HCT116 (cell line): Measurements from ENCODE around the gene PF4V1. TPM values are rescaled to one million over a fixed set of nuclear protein-coding genes. Genes with fewer than 3 reads are reported as not detected.

Source experiments
- ATAC-seq: fragments of 200-7000 bp; cut with Tn5 transposase; 2 replicates; pipeline ENCODE4 v1.9.1; 2020; ENCODE audit warnings: mild to moderate bottlenecking, moderate library complexity
- Bru-seq: library from RNA; stranded (reverse); fragments of 400-500 nt; gene quantifications from one replicate; lab custom pipeline; 2021; lab: Mats Ljungman, UMichigan
- BruChase-seq, 2 experiments: library from RNA; stranded (reverse); fragments of 400-500 nt; gene quantifications; one replicate each; lab custom pipeline; 2021; lab: Mats Ljungman, UMichigan
- BruUV-seq: library from RNA; stranded (reverse); fragments of 400-500 nt; replicated peaks from 2 replicates; lab custom pipeline; 2021; lab: Mats Ljungman, UMichigan
- CTCF ChIA-PET: fragments of 300-600 bp; sonication (Branson Sonifier 250); formaldehyde crosslinking; loops from one replicate; lab custom pipeline; 2021; ENCODE audit warnings: antibody characterized with exemption; lab: Charles Lee
- POLR2A ChIA-PET: fragments of 300-600, 350-600 bp; sonication (Branson Sonifier 250); formaldehyde crosslinking; loops from one replicate; lab custom pipeline; 2021; ENCODE audit warnings: antibody characterized with exemption; lab: Charles Lee
- RAD21 ChIA-PET, 2 experiments: fragments of 300-600 bp; sonication (Branson Sonifier 250); formaldehyde crosslinking; loops; one replicate each; lab custom pipeline; 2023; ENCODE audit warnings: low total read pairs in 2 of 2; ENCODE audit not compliant: uncharacterized antibody in 2 of 2, unreplicated experiment in 2 of 2, low non-redundant PET in 1 of 2; lab: Charles Lee
- DNase-seq: peaks from one replicate; pipeline ENCODE4 v3.0.0-alpha.2; 2010; ENCODE audit warnings: low read depth, low spot score
- H2AFZ ChIP-seq: fragments of 200-600 bp; shearing (Covaris generic), sonication (generic); 2 replicates; pipeline ENCODE4 v1.6.1; 2017; ENCODE audit warnings: low read depth, mixed run types, mixed read lengths, antibody characterized with exemption, low read length; ENCODE audit not compliant: poor library complexity, severe bottlenecking
- H3K27ac ChIP-seq: 2 replicates; pipeline ENCODE4 v1.5.1; 2012; ENCODE audit warnings: low read depth, low read length
- H3K27me3 ChIP-seq: fragments of 200-600 bp; sonication (generic); 2 replicates; pipeline ENCODE4 v1.6.1; 2016; ENCODE audit warnings: mixed run types, low read length, mixed read lengths; ENCODE audit not compliant: insufficient read depth
- H3K36me3 ChIP-seq, 2 experiments: fragments of 200-500 bp in 1 of 2; fragments of 200-600 bp in 1 of 2; sonication (Bioruptor generic) in 1 of 2; sonication (generic) in 1 of 2; 2 replicates each; pipeline versions ENCODE4 v1.5.1 to v1.6.1; 2014 to 2016; ENCODE audit warnings: low read length in 2 of 2, inconsistent platforms in 1 of 2, mixed read lengths in 1 of 2, mixed run types in 1 of 2; ENCODE audit not compliant: insufficient read depth in 2 of 2, control insufficient read depth in 1 of 2
- H3K4me1 ChIP-seq, 2 experiments: fragments of 200-600 bp in 1 of 2; sonication (generic) in 1 of 2; 2 replicates each; pipeline versions ENCODE4 v1.5.1 to v1.6.1; 2012 to 2017; ENCODE audit warnings: low read length in 2 of 2, inconsistent platforms in 1 of 2, mild to moderate bottlenecking in 1 of 2, mixed read lengths in 1 of 2, mixed run types in 1 of 2, moderate library complexity in 1 of 2; ENCODE audit not compliant: insufficient read depth in 2 of 2, control insufficient read depth in 1 of 2
- H3K4me2 ChIP-seq: fragments of 200-600 bp; sonication (generic); 2 replicates; pipeline ENCODE4 v1.6.1; 2017; ENCODE audit warnings: mixed run types, low read length, mixed read lengths
- H3K4me3 ChIP-seq, 2 experiments: fragments of 200-600 bp in 1 of 2; sonication (generic) in 1 of 2; replicated peaks in 1 of 2; 2 replicates each; pipeline ENCODE4 v1.5.1; 2011 to 2016; ENCODE audit warnings: low read length in 2 of 2, control low read depth in 1 of 2, low read depth in 1 of 2, mild to moderate bottlenecking in 1 of 2, mixed read lengths in 1 of 2, mixed run types in 1 of 2
- H3K79me2 ChIP-seq: fragments of 200-600 bp; sonication (generic); 2 replicates; pipeline ENCODE4 v1.6.1; 2017; ENCODE audit warnings: mild to moderate bottlenecking, mixed run types, low read length, moderate library complexity, mixed read lengths; ENCODE audit not compliant: insufficient read depth
- H3K9ac ChIP-seq: fragments of 200-600 bp; sonication (generic); 2 replicates; pipeline ENCODE4 v1.6.1; 2016; ENCODE audit warnings: low read length, mixed read lengths
- H3K9me2 ChIP-seq: fragments of 200-600 bp; sonication (generic), shearing (Covaris generic); 2 replicates; pipeline ENCODE4 v1.6.1; 2017; ENCODE audit warnings: mixed run types, mild to moderate bottlenecking, moderate library complexity; ENCODE audit not compliant: insufficient read depth
- H3K9me3 ChIP-seq, 2 experiments: fragments of 200-500 bp in 1 of 2; fragments of 200-600 bp in 1 of 2; sonication (Bioruptor generic) in 1 of 2; sonication (generic) in 1 of 2; 2 replicates each; pipeline ENCODE4 v1.6.1; 2014 to 2017; ENCODE audit warnings: low read length in 2 of 2, mixed read lengths in 2 of 2, inconsistent platforms in 1 of 2, low read depth in 1 of 2, mild to moderate bottlenecking in 1 of 2, mixed run types in 1 of 2, moderate library complexity in 1 of 2; ENCODE audit not compliant: control insufficient read depth in 1 of 2, insufficient read depth in 1 of 2
- H4K20me1 ChIP-seq: fragments of 200-600 bp; sonication (generic), shearing (Covaris generic); 2 replicates; pipeline ENCODE4 v1.6.1; 2017; ENCODE audit warnings: mixed run types, mild to moderate bottlenecking, moderate library complexity; ENCODE audit not compliant: insufficient read depth
- ATF3 ChIP-seq: IDR thresholded peaks from 2 replicates; pipeline ENCODE4 v1.6.1; 2012
- CEBPB ChIP-seq: IDR thresholded peaks from 2 replicates; pipeline ENCODE4 v1.6.1; 2012; ENCODE audit warnings: low read depth
- EGR1 ChIP-seq: IDR thresholded peaks from 2 replicates; pipeline ENCODE4 v1.6.1; 2012; ENCODE audit warnings: low read depth
- ELF1 ChIP-seq: IDR thresholded peaks from 2 replicates; pipeline ENCODE4 v1.6.1; 2012; ENCODE audit warnings: low read depth, borderline replicate concordance
- EZH2 ChIP-seq: fragments of 200-600 bp; sonication (generic); IDR thresholded peaks from 2 replicates; pipeline ENCODE4 v1.6.1; 2017; ENCODE audit warnings: antibody characterized with exemption, mixed run types
- EZH2phosphoT487 ChIP-seq: fragments of 200-600 bp; IDR thresholded peaks from 2 replicates; pipeline ENCODE4 v1.6.1; 2018; ENCODE audit warnings: antibody characterized with exemption, borderline replicate concordance
- POLR2AphosphoS5 ChIP-seq: IDR thresholded peaks from 2 replicates; pipeline ENCODE4 v1.6.1; 2011; ENCODE audit warnings: mild to moderate bottlenecking, low read depth, low read length, moderate library complexity
- SIN3A ChIP-seq: IDR thresholded peaks from 2 replicates; pipeline ENCODE4 v1.6.1; 2012; ENCODE audit warnings: low read depth
- SP1 ChIP-seq: IDR thresholded peaks from 2 replicates; pipeline ENCODE4 v1.6.1; 2012; ENCODE audit warnings: low read depth
- TCF7L2 ChIP-seq: IDR thresholded peaks from 2 replicates; pipeline ENCODE4 v1.7.0; 2011; ENCODE audit warnings: borderline replicate concordance, inconsistent platforms; ENCODE audit not compliant: insufficient read depth, insufficient read length; ENCODE audit errors: extremely low read depth
- YY1 ChIP-seq: IDR thresholded peaks from 2 replicates; pipeline ENCODE4 v1.6.1; 2011; ENCODE audit warnings: low read length, low read depth, moderate library complexity, mild to moderate bottlenecking; ENCODE audit not compliant: insufficient replicate concordance; ENCODE audit errors: extremely low read depth
- ZFX ChIP-seq: fragments of 450-650 bp; IDR thresholded peaks from 2 replicates; pipeline ENCODE4 v1.6.1; 2017
- ZNF274 ChIP-seq: fragments of 200-500 bp; sonication (Bioruptor generic); IDR thresholded peaks from 2 replicates; pipeline ENCODE4 v1.6.1; 2014; ENCODE audit warnings: mild to moderate bottlenecking, low read depth, low read length, inconsistent platforms
- intact Hi-C: fragments of 100-400 bp; cut with micrococcal nuclease; formaldehyde crosslinking; loops from 2 replicates; pipeline ENCODE4 v1.10.0; 2022
- long read RNA-seq: library from polyadenylated mRNA; unstranded; transcript quantifications from one replicate; pipeline ENCODE4 v2.0.0, GENCODE V29; 2021; ENCODE audit not compliant: unreplicated experiment
- polyA plus RNA-seq: library from polyadenylated mRNA; unstranded; fragments of >200 nt; gene quantifications from 2 replicates; pipeline ENCODE4 v1.2.1, GENCODE V29; 2012; ENCODE audit warnings: missing spikeins
- total RNA-seq: library from RNA; stranded (reverse); gene quantifications from one replicate; pipeline ENCODE4 v1.2.1, GENCODE V29; 2021; ENCODE audit not compliant: unreplicated experiment
- TF ChIP-seq, protein P1 (sequence below): IDR thresholded peaks from 2 replicates; pipeline ENCODE4 v1.6.1; 2011; ENCODE audit warnings: mild to moderate bottlenecking, low read length, moderate library complexity; ENCODE audit not compliant: insufficient replicate concordance; ENCODE audit errors: extremely low read depth
- TF ChIP-seq, protein P2 (sequence below): IDR thresholded peaks from 2 replicates; pipeline ENCODE4 v1.6.1; 2012; ENCODE audit warnings: low read depth

Gene PF4V1
- total RNA-seq (not detected), Bru-seq, nascent RNA (not detected), BruChase-seq, experiment 1, labeled RNA remaining after a 6-hour chase (not detected), BruChase-seq, experiment 2, labeled RNA remaining after a 2-hour chase (not detected)
- not detected in 2 replicates for polyA plus RNA-seq
- long read RNA-seq: 0 reads

GRCh38 chr4:73853246-73853704 is at the start of gene PF4V1:
TSS of gene PF4V1 (plus strand) at chr4:73853296. CDS start at chr4:73853363, 67 bp downstream.
- H3K9ac ChIP-seq: no peak within 1 kb of the TSS

More at GRCh38 chr4:73853246-73853704, at the start of gene PF4V1:
- no peaks in the 10 kb centered on the region for H3K36me3 ChIP-seq
- no peaks in the 10 kb centered on the region for H3K9me3 ChIP-seq
- RAD21 ChIA-PET: no interaction called here
- H3K4me3 ChIP-seq: no peak within 1 kb of the TSS
- TF ChIP-seq EZH2phosphoT487 (no peak), TCF7L2 (no peak), EGR1 (no peak), EZH2 (no peak), SIN3A (no peak), POLR2AphosphoS5 (no peak), ATF3 (no peak), ELF1 (no peak), YY1 (no peak), CEBPB (no peak), SP1 (no peak), ZNF274 (no peak), ZFX (no peak)
- TF ChIP-seq, protein P1, sequence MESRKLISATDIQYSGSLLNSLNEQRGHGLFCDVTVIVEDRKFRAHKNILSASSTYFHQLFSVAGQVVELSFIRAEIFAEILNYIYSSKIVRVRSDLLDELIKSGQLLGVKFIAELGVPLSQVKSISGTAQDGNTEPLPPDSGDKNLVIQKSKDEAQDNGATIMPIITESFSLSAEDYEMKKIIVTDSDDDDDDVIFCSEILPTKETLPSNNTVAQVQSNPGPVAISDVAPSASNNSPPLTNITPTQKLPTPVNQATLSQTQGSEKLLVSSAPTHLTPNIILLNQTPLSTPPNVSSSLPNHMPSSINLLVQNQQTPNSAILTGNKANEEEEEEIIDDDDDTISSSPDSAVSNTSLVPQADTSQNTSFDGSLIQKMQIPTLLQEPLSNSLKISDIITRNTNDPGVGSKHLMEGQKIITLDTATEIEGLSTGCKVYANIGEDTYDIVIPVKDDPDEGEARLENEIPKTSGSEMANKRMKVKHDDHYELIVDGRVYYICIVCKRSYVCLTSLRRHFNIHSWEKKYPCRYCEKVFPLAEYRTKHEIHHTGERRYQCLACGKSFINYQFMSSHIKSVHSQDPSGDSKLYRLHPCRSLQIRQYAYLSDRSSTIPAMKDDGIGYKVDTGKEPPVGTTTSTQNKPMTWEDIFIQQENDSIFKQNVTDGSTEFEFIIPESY: no peak
- TF ChIP-seq, protein P2, sequence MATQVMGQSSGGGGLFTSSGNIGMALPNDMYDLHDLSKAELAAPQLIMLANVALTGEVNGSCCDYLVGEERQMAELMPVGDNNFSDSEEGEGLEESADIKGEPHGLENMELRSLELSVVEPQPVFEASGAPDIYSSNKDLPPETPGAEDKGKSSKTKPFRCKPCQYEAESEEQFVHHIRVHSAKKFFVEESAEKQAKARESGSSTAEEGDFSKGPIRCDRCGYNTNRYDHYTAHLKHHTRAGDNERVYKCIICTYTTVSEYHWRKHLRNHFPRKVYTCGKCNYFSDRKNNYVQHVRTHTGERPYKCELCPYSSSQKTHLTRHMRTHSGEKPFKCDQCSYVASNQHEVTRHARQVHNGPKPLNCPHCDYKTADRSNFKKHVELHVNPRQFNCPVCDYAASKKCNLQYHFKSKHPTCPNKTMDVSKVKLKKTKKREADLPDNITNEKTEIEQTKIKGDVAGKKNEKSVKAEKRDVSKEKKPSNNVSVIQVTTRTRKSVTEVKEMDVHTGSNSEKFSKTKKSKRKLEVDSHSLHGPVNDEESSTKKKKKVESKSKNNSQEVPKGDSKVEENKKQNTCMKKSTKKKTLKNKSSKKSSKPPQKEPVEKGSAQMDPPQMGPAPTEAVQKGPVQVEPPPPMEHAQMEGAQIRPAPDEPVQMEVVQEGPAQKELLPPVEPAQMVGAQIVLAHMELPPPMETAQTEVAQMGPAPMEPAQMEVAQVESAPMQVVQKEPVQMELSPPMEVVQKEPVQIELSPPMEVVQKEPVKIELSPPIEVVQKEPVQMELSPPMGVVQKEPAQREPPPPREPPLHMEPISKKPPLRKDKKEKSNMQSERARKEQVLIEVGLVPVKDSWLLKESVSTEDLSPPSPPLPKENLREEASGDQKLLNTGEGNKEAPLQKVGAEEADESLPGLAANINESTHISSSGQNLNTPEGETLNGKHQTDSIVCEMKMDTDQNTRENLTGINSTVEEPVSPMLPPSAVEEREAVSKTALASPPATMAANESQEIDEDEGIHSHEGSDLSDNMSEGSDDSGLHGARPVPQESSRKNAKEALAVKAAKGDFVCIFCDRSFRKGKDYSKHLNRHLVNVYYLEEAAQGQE: no peak
- no peaks in the 10 kb centered on the region for H3K79me2 ChIP-seq
- no peak within 1 kb of the TSS for H3K27ac ChIP-seq
- no peak for ATAC-seq
- POLR2A ChIA-PET: no interaction called here
- no peak for DNase-seq
- no peak within 1 kb of the TSS for H2AFZ ChIP-seq
- no peaks in the 10 kb centered on the region for H4K20me1 ChIP-seq
- no TSS peak for BruUV-seq
- no peaks in the 10 kb centered on the region for H3K9me2 ChIP-seq
- H3K4me1 ChIP-seq: no peaks in the 10 kb centered on the region
- intact Hi-C loops: no loop called here
- no peaks in the 10 kb centered on the region for H3K27me3 ChIP-seq
- no peak within 1 kb of the TSS for H3K4me2 ChIP-seq
- CTCF ChIA-PET: no interaction called here
